Stimulated activated CD4-positive, alpha-beta T cell treated with anti-CD3 and anti-CD28 coated beads, Interleukin-1b, Interleukin-23, amount 100 ng/mL, for 48 hours (primary cell): ENCODE measurements around the gene RIMKLB.
"Not testable (repeated sequence)": the region's sequence is repeated elsewhere in the genome, so short reads cannot be mapped to it uniquely, and the experiment has no call there.

Experiments used
- DNase-seq: peaks from one replicate; pipeline ENCODE4 v3.0.0-alpha.2; 2020

RIMKLB gene

GRCh38 chr12:8779862-8780261 is 82.1 kb downstream of the RIMKLB start:
- DNase-seq = no peak

GRCh38 chr12:8780389-8780788 is 82.6 kb downstream of the RIMKLB start:
- DNase-seq = no peak

- DNase-seq = no peak
These were observed 83.8 kb downstream of the RIMKLB start for GRCh38 chr12:8781381-8782127.

- DNase-seq = no peak
These were observed 86.6 kb downstream of the RIMKLB start for GRCh38 chr12:8784290-8784888.

GRCh38 chr12:8785499-8785898 is 87.7 kb downstream of the RIMKLB start:
- DNase-seq = no peak

GRCh38 chr12:8787206-8787605 is 89.4 kb downstream of the RIMKLB start:
- not testable (repeated sequence) for DNase-seq

- not testable (repeated sequence) for DNase-seq
These were observed 90.9 kb downstream of the RIMKLB start for GRCh38 chr12:8788706-8789105.

GRCh38 chr12:8789341-8790013 is 91.7 kb downstream of the RIMKLB start:
- not testable (repeated sequence) for DNase-seq

GRCh38 chr12:8793226-8793625 is 95.4 kb downstream of the RIMKLB start:
- not testable (repeated sequence) for DNase-seq

GRCh38 chr12:8794611-8795010 is 96.8 kb downstream of the RIMKLB start:
- not testable (repeated sequence) for DNase-seq

GRCh38 chr12:8796831-8797626 is 99.2 kb downstream of the RIMKLB start:
- DNase-seq = no peak

GRCh38 chr12:8801213-8801612 is 103.4 kb downstream of the RIMKLB start:
- not testable (repeated sequence) for DNase-seq

- not testable (repeated sequence) for DNase-seq
These were observed 107.0 kb downstream of the RIMKLB start for GRCh38 chr12:8804833-8805232.

- not testable (repeated sequence) for DNase-seq
These were observed 107.7 kb downstream of the RIMKLB start for GRCh38 chr12:8805487-8805886.

GRCh38 chr12:8807084-8807483 is 109.3 kb downstream of the RIMKLB start:
- not testable (repeated sequence) for DNase-seq

GRCh38 chr12:8810112-8810511 is 112.3 kb downstream of the RIMKLB start:
- DNase-seq = not testable (repeated sequence)

GRCh38 chr12:8813572-8814357 is 116.0 kb downstream of the RIMKLB start:
- no peak for DNase-seq

- no peak for DNase-seq
These were observed 118.8 kb downstream of the RIMKLB start for GRCh38 chr12:8816448-8817050.

GRCh38 chr12:8817856-8818255 is 120.1 kb downstream of the RIMKLB start:
- no peak for DNase-seq

GRCh38 chr12:8818526-8818925 is 120.7 kb downstream of the RIMKLB start:
- no peak for DNase-seq

GRCh38 chr12:8819666-8819980 is 121.8 kb downstream of the RIMKLB start:
- DNase-seq = no peak
